ENCODE measurements around the gene NCAM2.

GRCh38 chr21:21175798-21176334 lies 177.7 kb downstream of the NCAM2 start:
- TF ChIP-seq CREB1 (IDR thresholded peaks at IDR 0.05) (no peak), EP300 (IDR thresholded peaks at IDR 0.05; ENCODE audit: borderline replicate concordance in 1 of 2, low read depth in 2 of 2, low read length in 2 of 2) (no peak), CTBP2 (IDR thresholded peaks at IDR 0.05; ENCODE audit: borderline replicate concordance, insufficient read depth, insufficient read length, low read length) (no peak), POLR2AphosphoS5 (IDR thresholded peaks at IDR 0.05; ENCODE audit: low read depth, low read length) (no peak), CTCF (IDR thresholded peaks at IDR 0.05; ENCODE audit: control extremely low read depth in 1 of 3, insufficient read depth in 1 of 3, low read depth in 1 of 3, low read length in 3 of 3) (no peak), KDM5A (IDR thresholded peaks at IDR 0.05; ENCODE audit: low read length) (no peak), EZH2 (IDR thresholded peaks at IDR 0.05; ENCODE audit: low read depth, low read length, severe bottlenecking) (no peak), USF2 (IDR thresholded peaks at IDR 0.05; ENCODE audit: low read length) (no peak), TAF7 (optimal IDR thresholded peaks at IDR 0.05; ENCODE audit: borderline replicate concordance, low read depth, low read length) (no peak), YY1 (IDR thresholded peaks at IDR 0.05; ENCODE audit: low read depth, low read length) (no peak), SP4 (IDR thresholded peaks at IDR 0.05; ENCODE audit: low read length) (no peak)
